Stimulated activated CD4-positive, alpha-beta T cell treated with anti-CD3 and anti-CD28 coated beads, Interleukin-15, amount 100 ng/mL, for 48 hours (primary cell): ENCODE measurements around the gene CDC42BPB.
"Not testable (repeated sequence)": the region's sequence is repeated elsewhere in the genome, so short reads cannot be mapped to it uniquely, and the experiment has no call there.

Source experiments
- DNase-seq, 2 donors: peaks; one replicate each; pipeline ENCODE4 v3.0.0-alpha.2; 2020; ENCODE audit warnings: low read depth in 2 of 2

Gene CDC42BPB

DNA sequence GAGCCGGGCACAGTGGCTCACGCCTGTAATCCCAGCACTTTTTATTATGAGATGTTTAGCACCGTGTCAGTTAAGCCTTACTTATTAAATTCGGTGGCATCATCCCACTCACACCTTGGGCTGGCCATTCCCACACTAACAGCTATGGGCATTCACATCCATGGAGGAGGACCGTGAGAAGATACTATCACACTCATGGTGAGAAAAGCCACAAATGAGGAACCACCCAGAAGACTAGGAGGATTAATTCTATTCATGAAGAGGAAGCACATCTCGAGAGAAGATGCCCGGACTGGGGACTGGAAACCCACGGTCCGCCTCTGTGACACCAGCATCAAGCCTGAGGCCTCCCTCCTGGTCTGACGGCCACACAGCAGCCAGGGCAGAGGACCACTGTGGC is 4.9 kb downstream of the CDC42BPB start:
- no peak for DNase-seq

DNA sequence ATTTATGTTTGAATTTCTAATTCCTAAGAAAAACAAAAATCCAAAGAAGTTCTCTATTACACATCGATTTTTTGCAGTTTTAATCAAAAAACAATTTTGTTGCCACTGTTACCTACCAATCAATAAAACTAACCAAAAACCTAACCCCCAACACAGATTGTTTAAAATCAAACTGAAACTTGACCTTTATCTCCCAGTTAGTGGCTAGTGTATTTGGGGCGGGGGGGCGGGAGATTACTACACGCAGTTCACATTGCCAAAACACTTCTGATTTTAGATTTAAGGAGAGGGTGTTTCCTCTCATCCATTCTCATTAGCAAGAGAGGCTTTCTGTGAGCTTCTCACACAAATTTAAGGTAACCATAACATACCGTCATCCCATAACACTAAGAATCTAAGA is 6.4 kb downstream of the CDC42BPB start:
- DNase-seq = no peak

GRCh38 chr14:103047453-103047852 is 9.9 kb downstream of the CDC42BPB start:
- not testable (repeated sequence) for DNase-seq

GRCh38 chr14:103045371-103045869 is 11.9 kb downstream of the CDC42BPB start:
- no peak for DNase-seq

DNA sequence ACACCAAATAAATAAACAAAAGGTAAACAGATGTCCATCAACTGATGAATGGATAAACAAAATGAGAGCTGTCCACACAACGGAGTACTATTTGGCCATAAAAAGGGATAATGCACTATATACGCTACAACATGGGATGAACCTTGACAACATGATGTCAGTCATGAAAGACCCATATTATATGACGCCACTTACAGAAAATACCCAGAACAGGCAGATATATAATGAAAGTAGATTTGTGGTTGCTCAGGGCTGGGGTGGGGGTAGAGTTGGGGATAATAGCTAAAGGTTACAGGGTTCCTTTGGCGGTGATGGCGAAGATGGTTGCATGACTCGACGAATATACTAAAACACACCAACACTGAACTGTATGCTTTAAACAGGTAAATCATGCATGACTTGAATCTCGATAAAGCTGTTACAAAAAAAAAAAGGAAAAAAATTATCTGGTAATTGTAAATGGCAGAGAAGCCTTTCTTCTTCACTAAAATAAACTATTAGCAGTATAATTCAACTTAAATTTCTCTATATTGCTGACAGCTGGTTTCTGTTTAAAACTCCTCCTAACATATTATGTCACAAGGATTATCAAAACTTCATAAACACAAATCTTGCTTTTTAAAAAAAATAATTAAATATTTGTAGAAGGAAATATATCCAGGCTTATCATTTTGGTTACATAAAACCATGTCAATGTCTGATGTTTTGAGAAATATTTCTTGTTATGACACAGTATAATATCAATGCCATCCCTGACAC is 13.9 kb downstream of the CDC42BPB start:
- DNase-seq = no peak

- no peak for DNase-seq
Measured at GRCh38 chr14:103041464-103041863, 15.9 kb downstream of the CDC42BPB start.

- DNase-seq = no peak
Measured at GRCh38 chr14:103033681-103034096, 23.7 kb downstream of the CDC42BPB start.

GRCh38 chr14:103031956-103032355 is 25.4 kb downstream of the CDC42BPB start:
- no peak for DNase-seq

DNA sequence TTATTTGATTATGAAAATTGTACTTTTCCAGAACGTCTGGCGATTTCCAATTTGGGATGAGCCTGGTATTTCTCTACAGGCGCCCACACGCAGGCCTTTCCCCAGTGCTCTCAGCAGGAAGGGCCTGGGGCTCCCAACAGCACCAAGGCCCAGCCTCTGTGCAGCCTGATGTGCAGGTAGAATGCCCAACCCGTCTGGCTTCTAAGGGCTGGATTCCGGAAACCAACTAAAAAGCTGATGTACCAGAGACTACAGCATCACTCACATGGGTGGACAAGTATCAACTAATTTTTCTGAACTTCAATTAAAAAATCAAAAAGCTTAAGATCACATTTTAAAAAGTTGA is 25.8 kb downstream of the CDC42BPB start:
- DNase-seq = no peak

- DNase-seq = no peak
Measured at GRCh38 chr14:103030741-103031565, 26.4 kb downstream of the CDC42BPB start.

DNA sequence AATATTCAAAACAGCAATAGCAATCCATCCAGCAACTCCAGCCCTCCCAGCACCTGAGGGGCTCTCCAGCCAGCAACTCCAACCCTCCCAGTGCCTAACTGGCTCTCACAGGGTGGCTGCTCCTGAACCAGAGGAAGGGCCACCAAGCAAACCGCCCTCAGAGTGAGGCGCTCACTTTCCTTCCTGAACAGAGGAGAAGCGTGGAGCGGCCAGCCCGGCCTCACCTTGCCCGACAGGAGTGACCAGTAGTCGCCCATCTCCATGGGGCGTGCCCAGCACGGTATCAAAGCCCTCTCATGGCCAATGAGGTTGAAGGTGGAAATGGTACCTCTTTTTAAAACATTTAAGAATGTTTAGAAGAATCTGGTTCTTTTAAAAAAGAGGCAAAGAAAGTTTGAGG is 27.4 kb downstream of the CDC42BPB start:
- DNase-seq = no peak

DNA sequence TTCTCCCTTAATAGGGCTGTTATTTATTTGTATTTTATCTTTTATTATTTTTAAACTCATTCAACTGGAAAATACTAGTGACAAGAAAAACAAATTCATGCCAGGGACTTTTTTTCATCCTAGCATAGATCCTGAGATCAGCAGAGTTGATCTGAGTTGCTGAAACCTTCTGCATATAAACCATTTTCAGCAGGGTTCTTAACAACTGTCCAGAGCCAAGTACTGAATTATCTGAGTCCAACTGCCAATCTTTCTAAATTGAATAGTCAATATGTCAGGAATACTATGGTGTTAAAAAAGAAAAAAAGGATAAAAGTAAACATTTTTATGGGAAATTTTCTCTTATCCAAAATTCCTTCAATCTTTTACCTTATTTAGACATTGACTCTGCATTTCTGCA is 28.6 kb downstream of the CDC42BPB start:
- no peak for DNase-seq

GRCh38 chr14:103028161-103028767 is 29.1 kb downstream of the CDC42BPB start:
- DNase-seq = no peak

- DNase-seq = no peak
Measured at GRCh38 chr14:103027451-103027850, 29.9 kb downstream of the CDC42BPB start.

- DNase-seq = no peak
Measured at GRCh38 chr14:103026988-103027387, 30.4 kb downstream of the CDC42BPB start.

DNA sequence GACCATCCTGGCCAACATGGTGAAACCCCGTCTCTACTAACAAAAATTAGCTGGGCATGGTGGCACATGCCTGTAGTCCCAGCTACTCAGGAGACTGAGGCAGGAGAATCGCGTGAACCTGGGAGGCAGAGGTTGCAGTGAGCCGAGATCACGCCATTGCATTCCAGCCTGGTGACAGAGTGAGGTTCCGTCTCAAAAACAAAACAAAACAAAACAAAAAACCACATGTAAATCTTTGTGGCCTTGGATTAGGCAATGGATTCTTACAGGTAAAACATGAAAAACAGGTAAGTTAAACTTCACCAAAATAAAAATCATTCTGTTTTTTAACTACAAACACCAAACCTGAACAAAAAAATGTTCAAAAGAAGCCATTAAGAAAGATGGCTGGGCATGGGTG is 31.2 kb downstream of the CDC42BPB start:
- not testable (repeated sequence) for DNase-seq

DNA sequence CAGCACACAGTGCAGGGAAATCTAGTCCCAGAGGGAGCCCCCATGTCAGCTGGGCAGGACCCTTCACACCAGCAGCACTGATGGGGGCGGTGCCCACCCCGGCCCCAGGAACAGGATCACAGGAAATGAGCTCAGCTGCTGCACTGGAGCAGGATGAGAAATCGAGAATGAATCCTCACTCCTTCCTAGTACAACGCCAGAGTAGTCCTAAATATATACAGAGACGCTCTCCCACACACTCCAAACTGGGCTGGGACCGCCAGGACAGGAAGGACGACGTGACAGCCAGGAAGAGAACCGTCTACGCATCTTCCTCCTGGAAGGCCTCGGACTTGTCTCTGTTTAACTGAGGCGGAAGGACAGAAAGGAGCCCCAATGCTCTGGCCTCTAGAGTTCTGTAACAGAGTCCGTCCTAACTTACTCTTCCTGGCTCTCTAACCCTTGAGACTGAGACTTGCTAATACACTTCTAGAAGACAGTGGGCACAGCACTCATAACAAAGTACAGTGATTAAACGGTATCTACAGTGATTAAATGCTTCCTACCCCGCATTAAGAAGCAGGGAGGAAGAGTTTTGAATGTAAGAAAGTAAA is 33.4 kb downstream of the CDC42BPB start:
- no peak for DNase-seq

GRCh38 chr14:103022685-103023044 is 34.7 kb downstream of the CDC42BPB start:
- DNase-seq = no peak

DNA sequence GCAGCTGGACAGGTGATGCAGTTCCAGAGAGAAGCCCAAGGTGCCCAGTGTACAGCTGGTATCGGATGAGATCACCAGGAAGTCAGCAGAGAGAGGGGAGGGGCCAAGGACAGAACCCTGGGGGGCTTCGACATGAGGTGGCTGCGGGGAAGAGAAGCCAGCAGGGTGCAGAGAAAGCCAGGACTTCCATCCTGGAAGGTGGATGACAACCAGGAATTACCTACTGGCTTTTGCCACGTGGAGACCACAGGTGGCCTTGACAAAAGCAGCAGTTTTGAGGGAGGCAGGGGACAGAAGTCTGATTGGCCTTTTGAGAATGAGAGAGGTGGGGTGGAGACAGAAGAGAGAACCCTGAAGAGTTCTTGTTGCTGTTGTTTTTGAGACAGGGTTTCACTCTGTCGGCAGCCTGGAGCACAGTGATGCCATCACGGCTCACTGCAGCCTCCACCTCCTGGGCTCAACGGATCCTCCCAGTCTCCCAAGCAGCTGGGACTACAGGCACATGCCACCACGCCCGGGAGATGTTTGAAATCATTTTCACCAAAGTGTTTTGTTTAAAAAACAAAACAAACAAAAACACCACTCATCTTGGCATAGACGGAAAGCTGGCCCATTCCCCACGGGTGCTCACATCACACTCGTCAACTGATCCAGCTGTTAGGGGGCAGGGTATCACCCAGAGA is 35.2 kb downstream of the CDC42BPB start:
- DNase-seq = no peak

DNA sequence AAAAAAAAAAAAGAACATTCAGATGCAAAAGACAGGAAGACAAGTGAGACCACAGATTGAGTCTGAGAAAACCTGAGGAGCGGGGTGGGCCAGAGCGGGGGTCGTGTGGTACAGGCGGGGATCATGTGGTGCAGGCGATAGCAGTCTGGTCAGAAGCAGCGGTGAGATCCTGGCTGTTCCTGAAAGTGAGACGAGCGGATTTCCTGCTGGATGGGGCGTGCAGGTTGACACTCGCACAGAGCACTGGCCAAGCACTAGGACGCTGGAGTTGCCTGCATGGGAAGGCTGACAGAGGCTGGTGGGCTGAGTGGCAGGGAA is 35.7 kb downstream of the CDC42BPB start:
- no peak for DNase-seq

GRCh38 chr14:103020271-103021170 is 36.8 kb downstream of the CDC42BPB start:
- no peak for DNase-seq
